GM12872 (cell line): ENCODE results near the gene TNNI3K.

ENCODE experiments used
- TF ChIP-seq, protein P1 (sequence below): IDR thresholded peaks from 3 replicates; pipeline ENCODE4 v1.5.1; 2011; ENCODE audit warnings: low read depth, mild to moderate bottlenecking, low read length, moderate library complexity; ENCODE audit not compliant: insufficient read depth

Gene TNNI3K

DNA sequence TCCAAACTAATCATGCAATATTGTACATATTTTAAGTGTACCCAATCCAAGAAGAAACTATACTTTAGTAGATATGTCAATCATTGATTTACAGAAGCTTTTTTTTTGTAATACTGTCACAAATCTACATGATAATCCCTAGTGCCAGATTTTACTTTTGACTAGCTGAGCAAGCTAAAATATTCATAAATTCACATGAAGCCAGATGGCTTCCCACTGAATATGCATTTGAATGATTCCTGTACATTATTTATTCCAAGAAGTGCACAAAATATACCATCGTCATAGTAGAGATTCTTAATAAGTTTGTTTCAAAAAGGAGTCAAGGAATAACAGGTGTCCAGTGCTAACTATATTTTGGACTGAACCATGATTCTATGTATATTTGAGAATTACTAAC, 20.0 kb upstream of the TNNI3K start:
- TF ChIP-seq, protein P1, sequence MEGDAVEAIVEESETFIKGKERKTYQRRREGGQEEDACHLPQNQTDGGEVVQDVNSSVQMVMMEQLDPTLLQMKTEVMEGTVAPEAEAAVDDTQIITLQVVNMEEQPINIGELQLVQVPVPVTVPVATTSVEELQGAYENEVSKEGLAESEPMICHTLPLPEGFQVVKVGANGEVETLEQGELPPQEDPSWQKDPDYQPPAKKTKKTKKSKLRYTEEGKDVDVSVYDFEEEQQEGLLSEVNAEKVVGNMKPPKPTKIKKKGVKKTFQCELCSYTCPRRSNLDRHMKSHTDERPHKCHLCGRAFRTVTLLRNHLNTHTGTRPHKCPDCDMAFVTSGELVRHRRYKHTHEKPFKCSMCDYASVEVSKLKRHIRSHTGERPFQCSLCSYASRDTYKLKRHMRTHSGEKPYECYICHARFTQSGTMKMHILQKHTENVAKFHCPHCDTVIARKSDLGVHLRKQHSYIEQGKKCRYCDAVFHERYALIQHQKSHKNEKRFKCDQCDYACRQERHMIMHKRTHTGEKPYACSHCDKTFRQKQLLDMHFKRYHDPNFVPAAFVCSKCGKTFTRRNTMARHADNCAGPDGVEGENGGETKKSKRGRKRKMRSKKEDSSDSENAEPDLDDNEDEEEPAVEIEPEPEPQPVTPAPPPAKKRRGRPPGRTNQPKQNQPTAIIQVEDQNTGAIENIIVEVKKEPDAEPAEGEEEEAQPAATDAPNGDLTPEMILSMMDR, result no peak

DNA sequence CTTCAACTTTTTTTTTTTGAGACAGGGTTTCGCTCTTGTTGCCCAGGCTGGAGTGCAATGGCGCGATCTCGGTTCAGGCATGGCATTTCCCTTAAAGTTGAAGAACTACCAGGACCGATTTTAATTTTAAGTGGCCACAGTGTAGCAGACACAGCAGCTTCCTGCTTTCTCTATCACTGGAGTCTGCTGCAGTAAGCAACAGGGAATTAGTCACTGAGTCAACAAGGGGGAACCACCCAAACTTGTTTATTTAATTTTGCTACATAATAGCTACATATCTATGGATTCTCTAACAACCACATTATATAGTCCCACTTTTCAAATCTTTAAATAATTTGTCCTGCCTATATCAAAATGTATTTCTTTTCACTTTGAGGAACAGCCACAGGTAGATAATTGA, 12.5 kb upstream of the TNNI3K start:
- TF ChIP-seq, protein P1, result no peak

DNA sequence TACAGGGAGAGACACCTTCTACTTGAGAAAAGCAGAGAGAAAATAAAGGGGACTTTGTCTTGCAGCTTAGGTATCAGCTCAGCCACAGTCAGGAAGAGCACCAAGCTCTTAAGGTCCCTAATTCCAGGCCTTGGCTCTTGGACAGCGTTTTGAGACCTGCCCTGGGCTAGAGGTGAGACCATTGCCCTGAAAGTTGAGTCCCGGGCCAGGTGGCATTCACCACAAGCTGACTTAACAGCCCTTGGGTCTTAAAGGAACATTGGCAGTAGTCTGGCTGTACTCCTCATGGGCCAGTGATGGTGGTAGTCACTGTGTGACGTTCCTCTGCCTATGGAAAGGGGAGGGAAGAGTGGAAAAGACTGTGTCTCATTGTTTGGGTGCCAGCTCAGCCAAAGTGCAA, 11.7 kb upstream of the TNNI3K start:
- TF ChIP-seq, protein P1, result no peak

DNA sequence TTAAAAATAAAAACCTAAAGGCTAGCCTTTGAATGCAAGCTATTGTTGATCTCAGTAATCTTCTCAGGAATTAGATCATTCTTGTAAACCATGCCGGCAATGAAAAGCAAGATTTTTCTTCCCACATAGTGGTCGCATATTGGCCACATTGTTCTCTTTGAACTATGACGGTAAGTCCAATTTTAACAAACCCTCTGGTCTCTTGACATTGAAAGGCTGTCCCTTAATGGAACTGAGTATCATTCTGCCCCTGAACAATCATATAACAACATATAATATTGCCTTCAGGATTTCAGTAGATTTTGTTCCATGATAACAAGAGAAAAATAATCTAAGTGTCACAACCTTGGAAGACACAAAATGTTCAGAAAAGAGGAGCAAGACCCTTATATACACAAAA, 1.3 kb downstream of the TNNI3K start:
- TF ChIP-seq, protein P1, result no peak

DNA sequence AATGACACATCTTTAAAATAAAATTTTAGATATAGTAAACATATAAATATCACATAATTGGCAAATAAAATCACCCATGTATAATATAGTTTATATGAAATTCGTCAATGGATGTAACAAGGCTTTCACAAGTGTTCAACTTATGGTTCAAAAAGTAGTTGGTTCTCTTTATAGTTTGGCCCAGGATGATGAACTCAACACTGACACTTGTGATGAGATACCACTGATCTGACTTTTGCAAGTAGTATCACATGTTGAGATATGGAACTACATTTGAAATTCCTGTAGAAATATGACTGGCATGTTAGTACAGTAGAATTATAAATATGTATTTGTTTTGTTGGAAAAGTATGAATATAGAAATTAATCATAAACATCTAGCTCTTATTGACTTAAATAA, 1.8 kb downstream of the TNNI3K start:
- TF ChIP-seq, protein P1, result no peak

DNA sequence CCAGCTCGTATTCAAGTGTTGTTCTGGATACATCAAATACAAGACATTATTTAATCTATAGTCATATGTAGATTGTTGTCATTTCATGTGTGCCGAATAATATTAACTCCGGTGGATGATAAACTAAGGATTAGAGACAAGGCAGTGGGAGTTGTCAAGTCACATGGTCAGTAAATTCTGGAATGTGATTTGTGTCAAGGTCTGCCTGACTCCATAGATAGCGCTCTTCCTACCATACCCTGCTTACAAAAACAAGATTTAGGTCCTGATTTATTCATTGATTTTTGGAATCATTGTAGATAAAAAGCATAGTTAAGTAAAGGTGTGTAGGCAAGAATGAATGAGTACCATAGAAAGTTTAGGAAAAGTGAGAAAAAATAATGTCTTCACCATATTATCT, 2.6 kb downstream of the TNNI3K start:
- TF ChIP-seq, protein P1, result no peak

DNA sequence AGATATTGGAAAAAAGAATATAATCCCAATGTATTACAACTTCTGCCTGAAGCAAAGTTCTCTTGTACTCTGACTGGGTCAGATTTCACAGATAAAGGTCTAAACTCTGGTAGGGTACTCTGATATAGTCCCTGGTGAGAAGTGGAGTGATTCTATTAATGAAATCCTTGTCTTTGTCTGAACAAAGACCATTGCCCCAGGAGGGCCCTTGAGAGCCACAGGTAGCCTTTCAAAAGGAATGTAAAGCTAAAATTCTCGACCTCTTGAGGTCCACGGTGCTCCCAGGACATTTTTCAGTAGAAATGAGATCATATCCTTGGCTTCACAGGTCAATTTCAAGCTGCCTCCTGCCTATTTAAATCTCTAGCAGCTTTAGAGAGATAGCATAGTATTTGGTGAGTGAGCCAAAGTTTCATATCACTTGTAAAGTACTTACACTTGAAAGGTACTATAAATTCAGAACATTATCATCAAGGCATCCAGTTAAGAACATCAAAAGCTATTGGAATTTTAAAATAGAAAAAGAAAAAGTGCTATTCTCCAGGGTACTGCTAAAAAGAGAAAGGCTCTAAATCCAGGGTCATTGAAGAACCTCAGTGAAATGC, 10.1 kb downstream of the TNNI3K start:
- TF ChIP-seq, protein P1, result no peak
